GM20431 (cell line): ENCODE results near the gene RHD.
"Not testable (repeated sequence)": the region's sequence is repeated elsewhere in the genome, so short reads cannot be mapped to it uniquely, and the experiment has no call there.

Experiments used
- in situ Hi-C: fragments of 300-500 bp; cut with MseI, MboI; formaldehyde crosslinking; loops from one replicate; pipeline ENCODE4 v1.15.0; 2020; ENCODE audit warnings: low sequenced_read_pairs; ENCODE audit not compliant: unreplicated experiment

RHD gene

DNA sequence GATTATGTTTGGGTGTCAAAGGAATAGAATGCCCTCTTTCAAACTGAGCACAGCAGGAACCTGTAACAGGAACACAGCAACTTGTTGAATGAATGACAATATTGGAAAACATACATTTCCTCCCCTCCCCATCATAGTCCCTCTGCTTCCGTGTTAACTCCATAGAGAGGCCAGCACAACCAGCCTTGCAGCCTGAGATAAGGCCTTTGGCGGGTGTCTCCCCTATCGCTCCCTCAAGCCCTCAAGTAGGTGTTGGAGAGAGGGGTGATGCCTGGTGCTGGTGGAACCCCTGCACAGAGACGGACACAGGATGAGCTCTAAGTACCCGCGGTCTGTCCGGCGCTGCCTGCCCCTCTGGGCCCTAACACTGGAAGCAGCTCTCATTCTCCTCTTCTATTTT lies at the start of gene RHD:
TSS of gene RHD (plus strand) at position 272 of the 400 bp plus-strand sequence. CDS start at position 311, 39 bp downstream.
- in situ Hi-C loops: not testable (repeated sequence)

DNA sequence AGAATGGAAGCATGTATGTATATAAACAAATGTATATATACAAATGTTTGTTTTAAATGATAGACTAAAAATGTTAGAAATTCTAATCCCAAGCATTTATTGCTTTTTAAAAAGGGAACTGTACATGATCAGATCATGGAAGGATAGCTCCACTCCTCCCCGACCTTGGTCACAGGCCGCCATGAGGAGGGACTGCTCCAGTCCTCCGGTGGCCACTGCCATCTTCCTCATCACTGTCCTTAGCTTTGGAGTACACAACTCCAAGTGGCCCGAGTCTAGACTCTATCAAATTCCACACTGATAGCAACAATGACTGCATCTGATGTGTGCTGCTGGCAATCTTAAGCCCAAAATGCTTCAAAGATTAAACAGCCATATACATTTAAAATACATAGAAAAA lies 49.7 kb upstream of the RHD start:
- in situ Hi-C loops: loop anchor here (25.0 kb wide), 2 partner anchors 360 to 535 kb away; no protein-coding TSS in a partner anchor

DNA sequence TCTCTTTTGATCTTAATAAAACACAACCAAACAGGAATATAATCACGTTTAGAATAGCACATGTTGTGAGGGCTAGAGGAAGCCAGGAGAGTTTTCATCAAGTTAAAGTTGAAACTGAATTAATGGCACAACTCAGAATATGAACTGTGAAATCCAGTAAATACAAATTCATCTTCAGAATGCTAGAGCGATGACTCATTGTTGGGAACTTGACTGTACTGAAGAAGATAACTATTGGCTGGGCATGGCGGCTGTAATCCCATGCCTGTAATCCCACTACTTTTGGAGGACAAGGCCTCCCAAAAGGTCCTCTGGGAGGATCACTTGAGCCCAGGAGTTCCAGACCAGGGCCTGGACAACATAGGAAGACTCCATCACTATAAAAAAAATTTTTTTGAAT lies 48.8 kb upstream of the RHD start:
- in situ Hi-C loops: loop anchor here (25.0 kb wide), 2 partner anchors 361 to 536 kb away; no protein-coding TSS in a partner anchor

DNA sequence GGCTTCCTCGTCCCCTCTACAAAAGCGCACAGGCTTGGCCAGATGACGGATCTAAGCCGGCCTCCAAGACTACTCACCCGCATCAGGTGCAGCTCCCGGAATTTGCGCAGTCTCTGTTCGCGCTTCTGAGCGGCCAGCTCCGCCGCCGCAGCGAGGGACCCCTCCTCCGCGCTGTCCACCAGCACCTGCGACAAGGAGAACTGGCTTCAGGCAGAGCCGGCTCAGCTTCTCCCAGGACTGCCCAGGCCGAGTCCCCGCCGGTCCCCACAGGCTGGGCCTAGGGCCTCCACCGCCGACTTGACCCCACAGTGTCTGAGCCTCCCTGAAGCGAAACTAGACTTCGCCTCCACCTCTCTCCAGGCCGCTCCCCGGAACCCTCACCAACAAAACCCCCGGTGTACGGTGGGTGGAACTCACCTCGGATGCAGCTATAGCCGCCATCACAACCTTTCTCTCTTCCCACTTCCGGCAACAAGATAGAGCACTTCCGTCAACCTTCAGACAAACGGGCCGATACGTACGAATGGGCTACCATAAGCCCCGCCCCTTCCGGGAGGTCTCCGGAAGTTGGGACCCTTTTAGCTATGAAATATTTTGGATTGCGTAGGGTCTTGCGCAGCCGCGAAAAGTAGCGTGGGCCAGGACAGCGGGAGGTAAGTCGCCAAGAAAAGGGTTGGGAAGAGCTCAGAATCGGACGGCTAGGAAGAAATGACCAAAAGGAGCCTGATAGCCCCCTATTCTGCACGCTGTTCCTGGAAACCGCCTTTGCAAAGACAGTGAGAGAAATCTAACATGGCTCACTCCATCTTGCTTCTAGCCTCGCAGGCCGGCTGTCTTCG lies 40.1 kb upstream of the RHD start, which contains the start of gene SYF2:
TSS of gene SYF2 (minus strand) at position 476 of the 839 bp plus-strand sequence. CDS start at position 441, 35 bp downstream.
- in situ Hi-C loops: no loop called here

DNA sequence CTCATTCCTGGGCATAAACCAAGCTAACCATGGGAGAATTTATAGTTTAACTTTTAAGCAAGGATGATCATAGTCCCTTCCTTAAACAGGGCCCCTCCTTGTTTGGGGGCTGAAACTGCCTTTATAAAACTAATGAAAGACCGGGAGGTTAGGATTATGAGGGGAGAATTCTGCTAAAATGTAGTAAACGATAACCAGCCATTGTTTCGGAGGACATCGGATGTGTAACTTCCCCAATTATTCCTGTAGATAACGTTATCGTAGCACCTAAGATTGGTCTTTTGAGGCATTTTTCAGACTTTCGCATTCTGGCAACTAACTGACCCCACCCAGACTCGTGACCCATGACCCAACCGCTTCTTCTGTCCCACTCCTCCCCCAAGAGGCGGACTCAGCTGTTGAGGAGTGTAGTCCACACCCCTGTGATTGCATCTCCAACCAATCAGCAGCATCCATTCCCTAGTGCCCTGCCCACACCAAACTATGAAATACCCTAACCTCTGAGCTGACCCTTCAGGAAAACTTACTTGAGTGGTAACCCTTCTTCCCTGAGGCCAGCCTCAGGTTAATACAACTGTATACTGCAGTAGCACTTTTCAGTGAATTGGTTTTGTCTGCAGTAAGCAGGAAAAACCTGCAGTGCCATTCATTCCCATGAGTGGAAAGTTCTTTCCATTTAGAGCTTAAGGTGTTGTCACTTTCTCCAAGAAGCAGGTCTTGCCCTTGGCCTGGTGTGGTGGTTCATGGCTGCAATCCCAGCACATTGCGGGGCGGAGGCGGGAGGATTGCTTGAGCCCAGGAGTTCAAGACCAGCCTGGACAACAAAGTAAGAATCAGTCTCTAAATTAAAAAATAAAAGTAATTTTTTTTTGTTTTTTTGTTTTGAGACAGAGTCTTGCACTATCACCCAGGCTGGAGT lies 39.2 kb upstream of the RHD start:
- in situ Hi-C loops: no loop called here

DNA sequence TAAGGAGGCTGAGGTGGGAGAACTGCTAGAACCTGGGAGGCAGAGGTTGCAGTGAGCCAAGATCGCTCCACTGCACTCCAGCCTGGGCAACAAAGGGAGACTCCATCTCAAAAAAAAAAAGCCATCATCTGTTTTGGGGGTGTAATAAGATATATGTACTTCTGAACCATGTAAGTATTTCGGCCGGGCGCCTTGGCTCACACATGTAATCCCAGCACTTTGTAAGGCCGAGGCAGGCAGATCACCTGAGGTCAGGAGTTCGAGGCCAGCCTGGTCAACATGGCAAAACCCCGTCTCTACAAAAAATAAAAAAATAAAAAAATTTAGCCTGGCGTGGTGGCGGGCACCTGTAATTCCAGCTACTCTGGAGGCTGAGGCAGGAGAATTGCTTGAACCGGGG lies 36.9 kb upstream of the RHD start:
- in situ Hi-C loops: not testable (repeated sequence)

DNA sequence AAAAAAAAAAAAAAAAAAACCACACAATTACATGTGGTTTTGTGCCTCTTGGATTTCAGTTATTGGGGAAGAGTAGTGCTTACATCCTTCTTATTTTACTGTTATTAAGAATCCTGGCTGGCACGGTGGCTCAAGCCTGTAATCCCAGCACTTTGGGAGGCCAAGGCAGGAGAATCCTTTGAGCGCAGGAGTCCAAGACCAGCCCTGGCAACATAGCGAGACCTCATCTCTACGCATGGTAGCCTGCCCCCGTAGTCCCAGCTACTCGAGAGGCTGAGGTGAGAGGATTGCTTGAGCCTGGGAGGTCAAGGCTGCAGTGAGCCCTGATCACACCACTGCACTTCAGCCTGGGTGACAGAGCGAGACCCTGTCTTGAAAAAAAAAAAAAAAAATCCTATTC lies 36.0 kb upstream of the RHD start:
- in situ Hi-C loops: not testable (repeated sequence)

DNA sequence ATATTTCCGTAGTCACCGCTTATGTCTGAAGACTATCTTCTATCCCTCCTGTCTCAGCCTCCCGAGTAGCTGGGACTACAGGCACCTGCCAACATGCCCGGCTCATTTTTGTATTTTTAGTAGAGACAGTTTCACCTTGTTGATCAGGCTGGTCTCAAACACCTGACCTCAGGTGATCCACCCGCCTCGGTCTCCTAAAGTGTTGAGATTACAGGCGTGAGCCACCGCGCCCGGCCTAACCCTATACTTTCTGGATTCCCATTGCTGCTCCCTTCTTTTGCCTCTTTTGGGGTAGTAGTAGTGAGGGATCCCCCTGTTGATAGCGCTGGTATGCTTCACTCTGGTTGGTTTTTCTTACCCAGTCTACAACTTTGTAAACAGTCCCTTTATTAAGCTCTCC lies 34.3 kb upstream of the RHD start:
- in situ Hi-C loops: no loop called here

DNA sequence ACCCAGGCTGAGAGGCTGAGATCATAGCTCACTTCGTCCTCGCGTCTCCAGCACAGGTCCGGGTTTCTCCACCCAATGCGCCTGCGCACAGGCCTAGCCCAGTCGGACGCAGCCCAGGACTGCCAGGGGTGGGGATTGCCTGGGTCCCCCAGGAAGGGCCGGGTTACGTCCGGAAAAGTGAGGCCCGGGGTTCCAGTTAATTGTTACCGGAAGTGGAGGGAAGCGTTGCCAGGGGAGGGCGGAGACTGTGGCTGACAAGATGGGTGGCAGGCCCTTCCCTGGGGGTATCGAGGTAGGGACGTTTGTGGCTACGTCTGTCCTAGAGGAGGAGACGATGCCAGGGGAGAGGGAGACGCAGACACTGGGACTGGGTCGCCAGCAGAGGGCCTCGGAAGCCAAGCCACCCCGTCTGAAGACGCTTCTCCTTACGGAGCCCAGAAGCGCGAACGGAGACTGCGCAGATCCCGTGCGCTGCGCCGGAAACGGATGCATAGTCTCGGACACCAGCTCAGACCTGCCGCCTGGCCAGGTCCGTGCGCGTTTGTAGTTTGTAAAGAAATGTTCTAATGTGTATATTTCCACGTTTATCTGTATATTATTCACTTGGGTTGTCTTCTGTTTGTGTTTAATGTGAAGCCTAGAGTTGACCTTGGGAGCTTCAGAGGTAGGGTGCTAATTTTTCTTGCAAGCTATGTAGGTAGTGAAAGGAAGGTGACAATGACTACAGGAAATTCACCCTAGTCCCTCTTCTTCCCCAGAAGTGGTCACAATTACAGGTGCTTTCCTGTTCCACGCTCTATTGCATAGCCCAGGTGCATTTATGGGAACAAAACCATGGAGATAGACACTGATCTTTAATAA lies 32.4 kb upstream of the RHD start:
- in situ Hi-C loops: no loop called here

DNA sequence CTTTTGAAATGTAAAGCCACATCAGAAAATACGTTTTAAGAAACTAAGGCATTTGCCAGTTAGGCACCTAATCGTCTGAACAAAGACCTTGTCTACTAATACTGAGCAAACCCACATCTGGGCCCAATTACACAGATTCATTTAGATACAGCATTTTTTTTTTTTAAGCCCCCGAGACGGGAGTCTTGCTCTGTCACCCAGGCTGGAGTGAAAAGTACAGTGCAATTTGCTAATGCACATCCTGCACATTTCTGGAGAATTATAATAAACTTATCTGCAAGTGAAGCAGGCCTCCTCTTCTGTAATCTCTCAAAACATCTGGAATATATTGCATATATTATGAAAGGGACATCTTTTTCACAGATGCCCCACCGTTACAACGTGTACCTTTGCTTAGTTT lies 28.4 kb upstream of the RHD start:
- in situ Hi-C loops: no loop called here

DNA sequence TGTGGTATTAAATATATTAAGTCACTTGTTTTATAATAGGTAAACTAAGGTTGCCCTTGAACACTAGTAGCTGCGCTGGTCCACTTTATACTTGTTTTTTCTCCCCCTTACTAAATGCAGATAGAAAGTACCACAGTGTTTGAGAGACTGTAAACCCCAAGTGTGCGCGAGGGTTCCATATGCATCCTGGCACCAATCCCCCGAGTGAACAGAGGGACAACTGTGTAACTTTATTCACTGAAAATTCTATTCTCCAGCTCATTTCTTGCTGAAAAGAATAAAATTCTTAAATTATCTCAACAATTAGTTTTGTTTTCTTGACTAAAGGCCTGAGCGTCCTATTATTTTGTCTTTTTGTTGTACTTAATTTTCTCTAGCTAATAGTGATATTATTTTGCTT lies 26.9 kb upstream of the RHD start:
- in situ Hi-C loops: no loop called here

DNA sequence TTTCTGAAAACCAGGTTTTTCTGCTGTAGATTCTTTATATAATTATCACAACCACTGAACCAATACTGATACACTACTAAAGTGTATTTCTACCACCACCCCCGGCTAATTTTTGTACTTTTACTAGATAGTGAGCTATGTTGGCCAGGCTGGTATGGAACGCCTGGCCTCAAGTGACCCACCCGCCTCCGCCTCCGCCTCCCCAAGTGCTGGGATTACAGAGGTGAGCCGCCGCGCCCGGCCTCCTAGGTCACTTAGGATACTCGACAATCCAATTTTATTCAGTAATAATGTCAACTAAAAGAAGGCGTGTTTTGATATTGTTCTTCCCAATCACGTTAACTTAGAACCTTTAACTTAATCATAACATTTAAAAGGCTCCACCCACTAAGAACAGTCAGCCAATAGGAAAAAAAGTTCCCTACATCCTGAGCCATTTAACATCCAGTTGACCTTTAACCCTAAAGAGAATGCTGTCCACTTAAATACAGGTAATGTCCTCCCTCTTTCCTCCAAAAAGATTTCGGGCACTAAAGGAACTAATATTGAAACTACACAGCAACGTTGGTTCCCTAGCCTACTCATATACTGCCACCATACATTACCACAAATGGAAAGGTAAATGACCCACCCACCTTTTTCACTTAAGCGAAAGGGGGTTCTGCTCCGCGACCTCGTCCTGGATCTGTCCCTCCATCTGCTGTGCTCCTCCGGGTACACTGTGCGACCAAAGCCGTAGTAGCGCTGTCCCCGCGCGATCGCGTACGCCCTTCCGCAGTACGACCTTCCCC lies 26.3 kb upstream of the RHD start:
- in situ Hi-C loops: no loop called here

DNA sequence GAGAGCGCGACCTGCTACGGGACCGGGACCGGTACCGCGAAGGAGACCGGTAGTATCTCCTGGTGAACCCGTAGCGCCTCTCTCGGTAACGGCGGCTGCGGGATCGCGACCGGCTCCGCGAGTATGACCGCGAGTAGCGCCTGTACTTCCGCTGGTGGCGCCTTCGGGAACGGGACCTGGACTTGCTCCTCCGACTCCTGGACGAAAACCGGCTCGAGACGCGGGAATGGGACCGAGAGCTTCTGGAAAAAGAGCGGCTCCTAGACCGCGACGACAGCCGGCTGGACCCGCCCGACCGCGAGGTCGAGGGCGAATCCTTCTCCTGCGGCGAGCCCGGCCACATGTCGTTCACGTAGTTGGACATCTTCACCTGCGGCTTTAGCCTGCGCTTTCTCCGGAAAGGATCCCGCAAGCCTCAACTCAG lies 25.7 kb upstream of the RHD start:
- in situ Hi-C loops: no loop called here

DNA sequence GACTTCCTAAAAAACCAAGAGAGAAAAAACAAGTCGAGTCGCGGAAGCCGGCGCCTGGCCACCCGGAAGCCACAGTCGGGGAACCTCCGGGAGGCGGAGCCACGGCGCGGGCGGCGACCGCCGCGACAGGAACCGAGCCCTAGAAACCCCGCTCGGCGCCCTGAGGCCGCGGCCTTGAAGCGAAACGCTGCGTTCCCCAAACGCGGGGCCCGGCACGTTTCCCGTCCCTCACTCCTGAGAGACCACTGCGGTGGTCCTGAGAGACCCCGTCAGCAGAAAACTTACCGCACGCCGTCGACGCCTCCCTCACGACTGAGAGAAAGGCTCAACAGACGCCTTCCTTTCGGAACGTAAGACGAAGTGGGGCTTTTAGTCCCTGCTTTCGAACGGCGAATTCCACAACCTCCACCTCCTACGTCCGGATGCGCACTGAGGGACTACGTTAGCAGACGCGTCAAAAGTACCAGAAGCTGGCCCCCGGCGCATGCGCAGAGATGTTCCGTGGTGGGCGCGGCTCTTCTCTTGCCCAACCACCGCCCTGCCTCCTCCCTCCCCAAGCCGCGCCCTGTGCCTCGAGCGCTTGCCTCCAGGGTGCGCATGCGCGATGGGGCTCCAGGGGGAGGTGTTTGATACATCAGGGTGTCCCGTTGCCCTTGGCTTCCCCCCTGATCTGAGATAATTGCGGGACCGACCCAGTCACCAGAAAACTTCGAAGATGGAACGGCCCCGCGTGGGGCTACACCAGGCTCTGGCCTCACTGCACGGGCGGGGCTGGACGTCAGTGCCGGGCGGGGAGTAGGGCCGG lies 25.1 kb upstream of the RHD start, which contains the start of gene RSRP1:
TSS of gene RSRP1 (minus strand) at position 431 of the 805 bp plus-strand sequence. CDS start 491 bp downstream, outside the sequence.
- in situ Hi-C loops: no loop called here

DNA sequence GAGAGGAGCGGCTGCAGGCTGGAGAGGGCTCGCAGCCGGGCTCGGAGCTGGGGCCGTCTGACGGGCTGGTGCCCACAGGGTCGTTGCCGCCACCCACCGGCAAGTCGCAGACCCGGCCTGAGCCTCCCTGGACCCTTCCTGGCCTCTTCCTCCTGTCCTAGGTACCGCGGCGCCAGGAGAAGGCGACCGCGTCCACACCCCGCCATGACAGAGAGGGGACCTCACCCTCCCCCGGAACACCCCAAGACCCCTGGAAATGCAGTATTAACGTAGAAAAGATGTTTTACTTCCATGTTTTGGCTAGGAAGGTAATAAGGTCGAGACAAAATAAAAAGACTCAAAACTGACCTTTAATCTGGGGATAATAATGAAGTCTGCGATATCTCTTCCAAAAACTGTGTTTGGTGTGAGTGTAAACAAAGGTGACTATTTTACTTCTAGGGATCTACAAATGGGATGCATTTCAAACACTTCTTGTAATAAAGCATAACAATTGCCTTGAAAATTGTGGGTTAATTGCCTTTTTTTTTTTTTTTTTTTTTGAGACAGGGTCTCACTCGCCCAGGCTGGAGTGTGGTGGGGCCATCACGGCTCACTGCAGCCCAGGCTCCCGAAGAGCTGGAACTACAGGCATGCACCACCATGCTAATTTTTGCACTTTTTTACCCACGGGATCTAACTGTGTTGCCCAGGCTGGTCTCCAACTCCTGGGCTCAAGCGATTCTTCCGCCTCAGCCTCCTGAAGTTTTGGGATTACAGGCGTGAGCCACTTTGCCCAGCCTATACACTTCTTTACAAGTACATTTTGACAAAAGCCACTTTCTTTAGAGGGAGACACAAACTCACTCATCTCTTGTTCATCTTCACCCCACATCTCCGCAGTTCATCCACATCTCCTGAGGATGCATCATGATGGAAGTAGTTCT lies 24.2 kb upstream of the RHD start:
- in situ Hi-C loops: no loop called here

DNA sequence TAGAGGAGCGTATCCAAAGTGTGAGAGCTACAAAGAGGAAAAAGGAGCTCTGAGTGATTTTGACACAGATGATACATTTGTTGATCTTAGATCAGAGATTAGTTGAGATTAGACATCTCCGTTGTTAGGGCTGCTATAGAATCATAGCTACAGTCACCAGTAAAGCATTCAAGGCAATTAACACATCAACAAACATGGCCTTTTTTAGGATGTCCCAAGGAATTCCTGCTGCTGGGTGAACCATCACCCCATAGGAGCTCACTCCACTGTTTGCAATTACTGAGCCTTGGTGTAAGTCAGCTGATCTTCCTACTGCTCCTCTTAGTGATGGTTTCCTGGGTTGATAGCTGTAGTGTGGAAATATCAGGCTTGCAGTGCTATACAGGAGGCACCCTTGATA lies 18.4 kb upstream of the RHD start:
- in situ Hi-C loops: loop anchor here (10.0 kb wide), 1 partner anchor 91 kb away; no protein-coding TSS in a partner anchor
